ENCODE data around the gene KBTBD4. TPM values are rescaled to one million over a fixed set of nuclear protein-coding genes. Genes with fewer than 3 reads are reported as not detected.

KBTBD4 gene
- total RNA-seq, 1 experiment from 2014 or later = 15.9 TPM

GRCh38 chr11:47615249-47615648 is 36.5 kb upstream of the KBTBD4 start:
- Mint-ChIP-seq H3K9me3 (no peaks in the 10 kb centered on the region), H3K4me3 (no peak overlapping the region), H3K4me1 (no peaks in the 10 kb centered on the region), H3K36me3 (ENCODE audit: insufficient read depth in 1 of 3, low read depth in 3 of 3) (peaks cover 6 to 32% (median 12%) of the 10 kb centered on the region in 3 experiments; a peak in 6 of 7 replicates), H3K27me3 (ENCODE audit: low read depth) (no peaks in the 10 kb centered on the region), H3K27ac (0 out of 7 replicates have a peak overlapping the region, but pooled peaks of 1 of the 3 experiments have one; percentile 33)
- Histone ChIP-seq H3K56ac (ENCODE audit: insufficient read length, low read depth, low read length) (no peak overlapping the region), H4K91ac (ENCODE audit: insufficient read length, low read depth, low read length) (no peak overlapping the region), H3K23me2 (ENCODE audit: insufficient read length, low read depth, low read length, poor library complexity, severe bottlenecking) (no peaks in the 10 kb centered on the region), H3K23ac (ENCODE audit: insufficient read length, low read depth, low read length) (no peak overlapping the region), H3K79me1 (ENCODE audit: insufficient read depth, low read depth, low read length, poor library complexity, severe bottlenecking) (no peaks in the 10 kb centered on the region), H3K4me2 (ENCODE audit: insufficient read depth, insufficient read length, low read length) (no peak overlapping the region), H3K9ac (ENCODE audit: extremely low read depth, insufficient read length, low read length) (no peak overlapping the region), H3K18ac (ENCODE audit: insufficient read length, low read depth, low read length) (no peak overlapping the region), H3K4ac (ENCODE audit: low read depth, low read length) (no peak overlapping the region), H3K79me2 (ENCODE audit: insufficient read depth, low read length) (no peaks in the 10 kb centered on the region), H2AK5ac (ENCODE audit: insufficient read length, low read length) (no peak overlapping the region), H2BK12ac (ENCODE audit: insufficient read length, low read depth, low read length) (no peak overlapping the region), H2AFZ (ENCODE audit: low read length) (no peak overlapping the region), H2BK120ac (ENCODE audit: low read depth, low read length, poor library complexity, severe bottlenecking) (no peak overlapping the region), H4K8ac (replicated peaks; ENCODE audit: insufficient read length, low read depth, low read length) (no peak overlapping the region), H4K5ac (ENCODE audit: insufficient read length, low read depth, low read length) (no peak overlapping the region), H3K9me3 (ENCODE audit: control insufficient read depth, low read depth, low read length) (no peaks in the 10 kb centered on the region), H2BK15ac (ENCODE audit: low read depth, low read length) (no peak overlapping the region), H2BK20ac (ENCODE audit: low read depth, low read length, poor library complexity, severe bottlenecking) (no peak overlapping the region), H4K20me1 (ENCODE audit: control insufficient read depth, insufficient read depth, insufficient read length) (no peaks in the 10 kb centered on the region), H3K27ac (ENCODE audit: insufficient read length, low read depth, low read length) (no peak overlapping the region), H3K4me1 (ENCODE audit: insufficient read depth, low read length) (no peaks in the 10 kb centered on the region), H3T11ph (ENCODE audit: low read length) (no peak overlapping the region), H3K27me3 (ENCODE audit: insufficient read depth, low read length) (no peaks in the 10 kb centered on the region), H3K14ac (ENCODE audit: insufficient read depth, low read length) (no peak overlapping the region), H2BK5ac (ENCODE audit: insufficient read length, low read length) (no peak overlapping the region)
- no peak for DNase-seq
- TF ChIP-seq, protein P1, sequence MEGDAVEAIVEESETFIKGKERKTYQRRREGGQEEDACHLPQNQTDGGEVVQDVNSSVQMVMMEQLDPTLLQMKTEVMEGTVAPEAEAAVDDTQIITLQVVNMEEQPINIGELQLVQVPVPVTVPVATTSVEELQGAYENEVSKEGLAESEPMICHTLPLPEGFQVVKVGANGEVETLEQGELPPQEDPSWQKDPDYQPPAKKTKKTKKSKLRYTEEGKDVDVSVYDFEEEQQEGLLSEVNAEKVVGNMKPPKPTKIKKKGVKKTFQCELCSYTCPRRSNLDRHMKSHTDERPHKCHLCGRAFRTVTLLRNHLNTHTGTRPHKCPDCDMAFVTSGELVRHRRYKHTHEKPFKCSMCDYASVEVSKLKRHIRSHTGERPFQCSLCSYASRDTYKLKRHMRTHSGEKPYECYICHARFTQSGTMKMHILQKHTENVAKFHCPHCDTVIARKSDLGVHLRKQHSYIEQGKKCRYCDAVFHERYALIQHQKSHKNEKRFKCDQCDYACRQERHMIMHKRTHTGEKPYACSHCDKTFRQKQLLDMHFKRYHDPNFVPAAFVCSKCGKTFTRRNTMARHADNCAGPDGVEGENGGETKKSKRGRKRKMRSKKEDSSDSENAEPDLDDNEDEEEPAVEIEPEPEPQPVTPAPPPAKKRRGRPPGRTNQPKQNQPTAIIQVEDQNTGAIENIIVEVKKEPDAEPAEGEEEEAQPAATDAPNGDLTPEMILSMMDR (conservative IDR thresholded peaks at IDR 0.05) = no peak
